ENCODE measurements around the gene MCOLN3. TPM values are rescaled to one million over a fixed set of nuclear protein-coding genes. Genes with fewer than 3 reads are reported as not detected.

MCOLN3 gene
- total and polyA plus RNA-seq, 3 donors from 2014 or later, result 2.5 to 5.1 (median 4.4) TPM

DNA sequence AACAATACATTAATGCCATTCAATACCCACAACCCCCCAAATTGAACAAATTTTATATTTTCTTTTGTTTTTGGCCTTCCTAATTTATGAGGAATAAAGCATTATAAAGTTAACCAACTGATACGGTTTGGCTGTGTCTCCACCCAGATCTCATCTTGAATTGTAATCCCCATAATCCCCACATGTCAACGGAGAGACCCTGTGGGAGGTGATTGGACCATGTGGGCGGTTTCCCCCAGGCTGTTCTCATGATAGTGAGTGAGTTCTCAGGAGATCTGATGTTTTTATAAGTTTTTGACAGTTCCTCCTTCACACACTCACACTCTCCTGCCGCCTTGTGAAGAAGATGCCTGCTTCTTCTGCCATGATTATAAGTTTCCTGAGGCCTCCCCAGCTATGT is 6.4 kb upstream of the MCOLN3 start:
- DNase-seq, result no peak
- WGBS, 2 donors, result 60 to 65% methylated on average over 4 of the region's 4 CpGs

DNA sequence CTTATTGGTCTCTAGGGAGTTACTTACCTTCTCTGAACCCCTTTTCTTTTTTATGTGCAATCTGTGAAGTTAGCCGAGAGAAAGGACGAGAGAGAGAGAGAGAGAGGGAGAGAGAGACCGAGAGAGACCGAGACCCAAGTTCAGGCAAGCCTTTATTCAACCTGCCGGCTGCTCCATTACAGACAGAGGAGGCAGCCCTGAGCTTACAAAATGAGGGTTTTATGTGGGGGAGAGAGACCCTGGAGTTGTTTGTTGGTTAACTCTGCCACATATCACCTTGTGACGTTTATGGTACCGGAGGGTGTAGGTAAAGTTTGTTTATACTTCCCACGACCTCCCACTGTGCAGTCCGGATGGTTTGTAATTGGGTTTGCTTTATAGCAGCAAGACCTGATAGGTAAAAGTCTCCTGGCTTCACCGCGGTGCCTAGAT is 1.5 kb upstream of the MCOLN3 start:
- no peak for TF ChIP-seq POLR2A (IDR thresholded peaks at IDR 0.05)
- TF ChIP-seq, protein P1, sequence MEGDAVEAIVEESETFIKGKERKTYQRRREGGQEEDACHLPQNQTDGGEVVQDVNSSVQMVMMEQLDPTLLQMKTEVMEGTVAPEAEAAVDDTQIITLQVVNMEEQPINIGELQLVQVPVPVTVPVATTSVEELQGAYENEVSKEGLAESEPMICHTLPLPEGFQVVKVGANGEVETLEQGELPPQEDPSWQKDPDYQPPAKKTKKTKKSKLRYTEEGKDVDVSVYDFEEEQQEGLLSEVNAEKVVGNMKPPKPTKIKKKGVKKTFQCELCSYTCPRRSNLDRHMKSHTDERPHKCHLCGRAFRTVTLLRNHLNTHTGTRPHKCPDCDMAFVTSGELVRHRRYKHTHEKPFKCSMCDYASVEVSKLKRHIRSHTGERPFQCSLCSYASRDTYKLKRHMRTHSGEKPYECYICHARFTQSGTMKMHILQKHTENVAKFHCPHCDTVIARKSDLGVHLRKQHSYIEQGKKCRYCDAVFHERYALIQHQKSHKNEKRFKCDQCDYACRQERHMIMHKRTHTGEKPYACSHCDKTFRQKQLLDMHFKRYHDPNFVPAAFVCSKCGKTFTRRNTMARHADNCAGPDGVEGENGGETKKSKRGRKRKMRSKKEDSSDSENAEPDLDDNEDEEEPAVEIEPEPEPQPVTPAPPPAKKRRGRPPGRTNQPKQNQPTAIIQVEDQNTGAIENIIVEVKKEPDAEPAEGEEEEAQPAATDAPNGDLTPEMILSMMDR (IDR thresholded peaks at IDR 0.05), result no peak
- no peaks in the 10 kb centered on the region for H3K27me3 ChIP-seq
- H3K36me3 ChIP-seq (ENCODE audit: low read depth, missing control alignments), result no peaks in the 10 kb centered on the region
- no peaks in the 10 kb centered on the region for H3K9me3 ChIP-seq
- no peak overlapping the region for H3K4me3 ChIP-seq
- 27 to 29% methylated on average over 11 of the region's 11 CpGs for WGBS, 2 donors
- intact Hi-C loops (cut with DNase I; ENCODE audit: low total_unique reads), result no loop called here
- DNase-seq, result no peak
- no peak overlapping the region for H3K27ac ChIP-seq
- H3K4me1 ChIP-seq, result peaks cover 4% of the 10 kb centered on the region

More for the DNA sequence above, 6.4 kb upstream of the MCOLN3 start:
- Histone ChIP-seq H3K36me3 (ENCODE audit: low read depth, missing control alignments) (no peaks in the 10 kb centered on the region), H3K27me3 (no peaks in the 10 kb centered on the region), H3K4me1 (no peaks in the 10 kb centered on the region), H3K4me3 (no peak overlapping the region), H3K9me3 (no peaks in the 10 kb centered on the region), H3K27ac (no peak overlapping the region)
- TF ChIP-seq POLR2A (IDR thresholded peaks at IDR 0.05), result no peak
- TF ChIP-seq, protein P1 (IDR thresholded peaks at IDR 0.05), result no peak
- intact Hi-C loops (cut with DNase I; ENCODE audit: low total_unique reads), result no loop called here

DNA sequence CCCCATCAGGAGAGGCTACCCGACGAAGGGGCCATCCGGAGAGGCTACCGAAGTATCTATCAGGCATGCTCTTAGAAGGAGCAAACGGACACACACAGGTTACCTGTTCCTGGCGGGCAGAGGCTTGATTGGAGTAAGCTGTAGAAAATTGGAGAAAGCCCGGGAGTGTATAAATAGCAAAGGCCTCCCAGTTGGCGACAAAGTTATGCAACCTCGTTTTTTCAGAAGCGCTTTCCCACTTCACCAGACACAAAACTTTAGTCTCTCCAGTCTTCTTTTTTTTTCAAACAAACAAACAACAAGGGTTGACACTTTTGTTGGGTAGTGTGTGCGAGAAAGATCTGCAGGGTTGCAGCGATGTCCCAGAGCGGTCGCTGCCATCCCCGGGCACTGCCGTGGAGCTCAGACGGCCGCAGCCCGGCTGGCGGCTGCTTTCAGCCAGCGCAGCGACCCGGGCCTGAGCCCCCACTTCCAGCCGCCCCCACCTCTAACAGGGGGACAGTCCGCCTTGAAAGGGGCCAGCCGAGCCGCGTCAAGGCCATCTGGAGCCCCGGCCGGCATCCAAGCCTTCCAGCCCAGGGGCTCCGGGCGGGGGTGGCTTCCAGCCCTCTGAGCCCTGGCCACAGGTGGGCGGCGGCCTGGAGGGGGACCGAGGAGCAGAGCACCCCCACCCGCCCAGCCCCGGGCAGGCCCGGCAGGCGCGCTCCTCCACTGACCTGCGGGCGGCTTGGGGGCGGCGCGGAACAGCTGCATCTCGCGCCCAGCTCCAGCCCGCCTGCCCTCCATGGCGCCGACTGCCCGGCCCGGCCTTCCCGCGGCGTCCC is 616 bp downstream of the MCOLN3 start:
- intact Hi-C loops (cut with DNase I; ENCODE audit: low total_unique reads), result no loop called here
- Histone ChIP-seq H3K27me3 (no peaks in the 10 kb centered on the region), H3K36me3 (ENCODE audit: low read depth, missing control alignments) (no peaks in the 10 kb centered on the region), H3K4me3 (peak overlapping the region; percentile 50 to 51), H3K9me3 (no peaks in the 10 kb centered on the region), H3K4me1 (peaks cover 4% of the 10 kb centered on the region), H3K27ac (peak overlapping the region in 1 of 2 donors; percentile 3)
- TF ChIP-seq POLR2A (IDR thresholded peaks at IDR 0.05), result no peak
- TF ChIP-seq, protein P1 (IDR thresholded peaks at IDR 0.05), result no peak
- DNase-seq, result peak; percentile 18
- 4 to 12% methylated on average over 19 to 40 of the region's 55 CpGs for WGBS, 2 donors

DNA sequence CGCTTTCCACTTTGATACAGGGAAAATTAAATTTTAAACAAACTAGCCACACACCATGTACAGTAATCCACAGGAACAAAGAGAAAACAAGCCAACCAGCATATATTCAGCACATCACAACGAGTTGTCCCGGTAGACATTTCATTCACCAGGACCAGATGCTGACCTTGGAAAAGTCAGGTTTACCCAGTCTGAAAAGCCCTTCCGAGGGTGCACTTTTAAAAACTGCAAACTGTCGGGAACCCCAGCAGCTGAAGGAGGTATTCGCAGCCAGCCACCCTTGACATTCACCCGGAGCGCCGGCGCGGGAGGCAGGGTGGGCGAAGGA is 1.2 kb downstream of the MCOLN3 start:
- WGBS, 2 donors, result 19 to 25% methylated on average over 12 of the region's 12 CpGs
- Histone ChIP-seq H3K27me3 (no peaks in the 10 kb centered on the region), H3K9me3 (no peaks in the 10 kb centered on the region), H3K4me1 (peaks cover 4% of the 10 kb centered on the region), H3K4me3 (peak overlapping the region; percentile 50 to 51), H3K27ac (no peak overlapping the region), H3K36me3 (ENCODE audit: low read depth, missing control alignments) (no peaks in the 10 kb centered on the region)
- TF ChIP-seq POLR2A (IDR thresholded peaks at IDR 0.05), result no peak
- TF ChIP-seq, protein P1 (IDR thresholded peaks at IDR 0.05), result no peak
- intact Hi-C loops (cut with DNase I; ENCODE audit: low total_unique reads), result no loop called here
- DNase-seq, result no peak

DNA sequence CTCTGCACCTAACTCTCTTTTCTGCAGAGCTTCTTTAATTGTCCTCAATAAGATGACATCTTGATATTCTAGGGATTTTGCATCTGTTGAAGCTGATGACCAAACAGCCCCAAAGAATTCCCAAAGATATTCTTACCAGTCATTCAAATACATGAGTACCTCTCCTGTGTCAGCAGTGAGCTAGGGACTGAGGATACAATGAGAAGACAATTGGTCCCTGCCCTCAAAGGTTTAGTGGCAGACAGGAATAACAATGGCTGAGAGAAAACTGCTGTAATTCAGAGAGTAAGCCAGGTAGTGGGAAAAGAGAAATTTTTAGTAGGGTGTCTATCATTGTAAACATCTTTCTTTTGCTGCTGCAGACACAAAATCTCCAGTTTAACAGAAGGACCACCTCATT is 5.9 kb downstream of the MCOLN3 start:
- H3K4me3 ChIP-seq, result no peak overlapping the region
- no peak overlapping the region for H3K27ac ChIP-seq
- intact Hi-C loops (cut with DNase I; ENCODE audit: low total_unique reads), result no loop called here
- no peaks in the 10 kb centered on the region for H3K36me3 ChIP-seq (ENCODE audit: low read depth, missing control alignments)
- no peak for DNase-seq
- TF ChIP-seq, protein P1 (IDR thresholded peaks at IDR 0.05), result no peak
- no peak for TF ChIP-seq POLR2A (IDR thresholded peaks at IDR 0.05)
- no peaks in the 10 kb centered on the region for H3K9me3 ChIP-seq
- H3K27me3 ChIP-seq, result no peaks in the 10 kb centered on the region
- no peaks in the 10 kb centered on the region for H3K4me1 ChIP-seq
